AG09309 (cell line): ENCODE data around the gene GRB10.

Source experiments
- DNase-seq: peaks from one replicate; pipeline ENCODE4 v3.0.0-alpha.2; 2010; ENCODE audit warnings: low read depth
- H3K4me3 ChIP-seq: 2 replicates; pipeline ENCODE4 v1.5.1; 2011; ENCODE audit warnings: mild to moderate bottlenecking, low read depth, low read length, moderate library complexity; ENCODE audit not compliant: control insufficient read depth
- TF ChIP-seq, protein P1 (sequence below): IDR thresholded peaks from 2 replicates; pipeline ENCODE4 v1.5.1; 2011; ENCODE audit warnings: mild to moderate bottlenecking, low read depth, low read length, inconsistent platforms; ENCODE audit not compliant: insufficient read depth, control insufficient read depth; ENCODE audit errors: missing control alignments

Gene GRB10

DNA sequence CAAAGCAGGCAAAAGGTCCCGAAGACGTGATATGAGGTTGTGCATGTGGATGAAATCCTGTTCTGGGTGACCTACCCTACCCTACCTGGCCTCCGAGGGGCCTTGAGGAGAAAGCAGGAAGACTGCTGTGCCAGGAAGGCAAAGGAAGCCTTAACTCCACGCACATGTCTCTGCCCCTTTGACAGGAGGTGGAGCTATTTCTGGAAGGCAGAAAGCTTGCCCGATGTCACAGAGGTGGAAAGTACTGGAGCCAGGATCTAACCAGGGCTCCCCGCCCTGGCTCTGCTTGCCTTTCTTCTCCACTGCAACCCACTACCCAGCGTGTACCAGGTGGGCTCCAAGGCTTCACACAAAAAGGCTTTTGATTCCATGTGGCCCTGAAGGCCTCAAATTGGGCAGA, 151.1 kb downstream of the GRB10 start:
- TF ChIP-seq, protein P1, sequence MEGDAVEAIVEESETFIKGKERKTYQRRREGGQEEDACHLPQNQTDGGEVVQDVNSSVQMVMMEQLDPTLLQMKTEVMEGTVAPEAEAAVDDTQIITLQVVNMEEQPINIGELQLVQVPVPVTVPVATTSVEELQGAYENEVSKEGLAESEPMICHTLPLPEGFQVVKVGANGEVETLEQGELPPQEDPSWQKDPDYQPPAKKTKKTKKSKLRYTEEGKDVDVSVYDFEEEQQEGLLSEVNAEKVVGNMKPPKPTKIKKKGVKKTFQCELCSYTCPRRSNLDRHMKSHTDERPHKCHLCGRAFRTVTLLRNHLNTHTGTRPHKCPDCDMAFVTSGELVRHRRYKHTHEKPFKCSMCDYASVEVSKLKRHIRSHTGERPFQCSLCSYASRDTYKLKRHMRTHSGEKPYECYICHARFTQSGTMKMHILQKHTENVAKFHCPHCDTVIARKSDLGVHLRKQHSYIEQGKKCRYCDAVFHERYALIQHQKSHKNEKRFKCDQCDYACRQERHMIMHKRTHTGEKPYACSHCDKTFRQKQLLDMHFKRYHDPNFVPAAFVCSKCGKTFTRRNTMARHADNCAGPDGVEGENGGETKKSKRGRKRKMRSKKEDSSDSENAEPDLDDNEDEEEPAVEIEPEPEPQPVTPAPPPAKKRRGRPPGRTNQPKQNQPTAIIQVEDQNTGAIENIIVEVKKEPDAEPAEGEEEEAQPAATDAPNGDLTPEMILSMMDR: no peak
- no peak for DNase-seq
- H3K4me3 ChIP-seq: no peak overlapping the region

DNA sequence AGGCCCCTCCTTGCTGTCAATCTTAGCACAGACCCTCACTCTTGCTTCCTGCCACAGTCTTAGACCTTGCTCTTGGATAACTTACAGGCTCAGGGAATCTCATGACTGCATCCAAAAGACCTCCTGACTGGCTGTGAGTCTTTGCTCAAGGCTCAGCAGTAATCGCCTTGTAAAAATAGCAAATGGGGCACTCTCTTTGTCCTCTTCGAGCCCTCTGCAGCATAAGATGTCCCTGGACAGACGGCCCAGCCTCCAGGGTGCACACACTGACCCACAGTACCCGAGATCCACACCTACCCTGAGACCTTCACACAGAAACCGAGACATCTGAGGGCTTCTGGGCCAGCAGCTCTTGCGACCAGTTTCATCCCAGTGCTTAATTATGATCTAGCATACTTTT, 151.6 kb downstream of the GRB10 start:
- DNase-seq: no peak
- no peak overlapping the region for H3K4me3 ChIP-seq
- TF ChIP-seq, protein P1: no peak

DNA sequence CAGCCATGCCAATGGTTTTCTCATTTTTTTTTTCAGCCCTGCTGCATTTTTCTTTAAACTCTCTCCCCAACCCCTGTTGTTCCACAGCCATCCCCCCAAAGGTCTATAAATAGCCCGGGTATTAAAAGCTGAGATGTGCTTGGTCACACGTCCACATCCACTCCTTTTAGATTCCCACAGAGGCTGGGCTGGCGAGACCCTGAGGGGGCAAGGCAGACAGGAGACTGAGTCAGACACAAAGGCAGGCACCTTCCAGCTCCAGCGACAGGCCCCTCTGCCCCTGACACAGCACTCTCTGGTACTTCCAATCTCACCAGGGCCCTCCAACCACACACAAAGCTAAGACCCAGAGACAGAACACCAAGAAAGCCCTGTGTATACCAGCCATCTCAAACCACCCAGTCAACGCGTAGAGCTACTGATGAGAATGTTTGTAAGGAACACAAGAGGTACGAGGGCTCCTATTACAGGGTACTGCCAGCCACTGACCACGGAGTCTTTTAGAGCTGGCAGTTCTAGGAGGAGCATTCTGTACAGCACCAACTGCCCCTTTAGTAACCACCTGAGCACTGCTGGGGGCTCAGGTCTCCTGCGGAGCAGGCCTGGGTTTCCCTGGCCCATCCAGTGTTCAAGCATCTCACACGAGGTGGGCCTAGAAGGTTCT, 153.3 kb downstream of the GRB10 start:
- TF ChIP-seq, protein P1: no peak
- no peak for DNase-seq
- H3K4me3 ChIP-seq: no peak overlapping the region

DNA sequence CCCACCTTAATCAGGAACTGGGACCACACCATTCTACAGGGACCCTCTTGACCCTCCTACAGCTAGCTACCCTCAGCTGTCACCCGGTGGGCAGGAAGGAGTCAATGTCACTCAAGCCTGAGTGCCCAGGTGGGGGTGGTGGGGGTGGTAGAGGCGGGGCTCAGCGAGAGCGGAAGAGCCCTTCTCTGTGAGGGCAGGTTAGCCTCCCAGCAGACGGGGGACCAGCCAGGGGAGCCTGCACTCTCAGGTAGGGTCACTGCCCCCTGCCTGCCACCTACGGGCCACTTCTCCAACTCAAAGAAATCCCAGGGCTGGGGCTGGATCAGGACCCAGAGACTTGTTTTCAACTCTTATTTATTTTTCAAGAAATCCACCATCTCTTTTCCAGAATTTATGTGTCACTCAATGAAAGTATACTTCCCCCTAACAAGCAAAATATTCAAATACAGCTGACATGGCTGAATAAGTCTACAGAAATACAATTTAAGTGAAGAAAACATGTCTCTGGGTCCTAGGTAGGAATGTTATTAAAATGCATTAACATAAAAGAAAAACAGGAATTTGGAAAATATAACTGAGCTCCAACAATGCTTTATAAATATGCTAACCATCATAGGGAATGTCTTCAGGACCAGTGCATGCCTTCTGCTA, 154.1 kb downstream of the GRB10 start:
- TF ChIP-seq, protein P1: no peak
- no peak overlapping the region for H3K4me3 ChIP-seq
- DNase-seq: no peak

DNA sequence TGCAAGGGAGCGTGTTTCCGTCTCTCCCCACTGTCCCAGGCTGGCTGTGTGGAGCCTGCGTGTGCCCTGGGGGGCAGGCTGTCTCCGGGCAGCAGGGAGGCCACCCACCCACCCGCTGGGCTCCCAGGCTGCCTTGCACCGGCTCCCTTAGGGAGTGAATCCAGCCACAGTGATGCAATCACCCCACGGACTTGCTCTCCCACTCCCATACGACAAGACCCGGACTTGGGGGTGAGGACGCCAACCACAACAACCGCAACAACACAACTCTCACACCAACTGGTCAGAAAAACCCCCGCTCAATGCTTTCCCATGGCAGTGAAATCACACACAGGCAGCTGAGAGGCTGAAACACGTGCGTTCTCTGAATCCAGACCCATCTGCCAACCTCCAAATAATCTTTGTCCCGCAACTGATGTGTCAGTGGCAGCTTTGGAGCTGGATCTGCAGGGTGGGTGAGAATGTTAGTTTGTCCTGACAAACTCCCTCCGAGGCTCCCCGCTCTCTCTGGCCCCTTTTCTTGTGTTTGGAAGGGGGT, 154.8 kb downstream of the GRB10 start:
- no peak for DNase-seq
- TF ChIP-seq, protein P1: no peak
- no peak overlapping the region for H3K4me3 ChIP-seq

DNA sequence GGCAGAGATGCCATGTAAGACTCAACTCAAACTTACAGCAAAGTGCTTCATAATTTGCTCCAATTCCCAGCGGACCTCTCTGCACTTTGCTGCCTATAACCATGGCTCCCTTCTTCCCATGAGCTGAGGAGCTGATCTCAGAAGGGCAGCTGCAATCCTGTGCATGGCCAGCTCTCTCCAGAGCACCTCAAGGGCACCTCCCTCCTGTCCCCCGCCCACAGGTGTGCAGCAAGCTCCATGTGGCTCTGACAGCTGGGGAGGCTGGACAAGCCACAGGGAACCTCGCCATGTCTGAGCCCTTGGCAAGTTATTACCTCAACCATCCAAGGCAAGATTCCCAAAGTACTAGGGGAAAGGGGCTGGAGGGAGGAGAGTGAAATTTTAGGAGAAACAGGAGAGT, 156.4 kb downstream of the GRB10 start:
- no peak overlapping the region for H3K4me3 ChIP-seq

More for the DNA sequence above, 156.4 kb downstream of the GRB10 start:
- TF ChIP-seq, protein P1: no peak
- no peak for DNase-seq
